Body of pancreas (tissue), 4 donors: Measurements from ENCODE around the gene ARL16.

Source experiments
- POLR2A ChIP-seq, 3 donors: fragments of 450-650 bp; IDR thresholded peaks; one replicate each; pipeline ENCODE4 v1.6.1; 2016; ENCODE audit warnings: antibody characterized with exemption in 3 of 3, mild to moderate bottlenecking in 2 of 3
- TF ChIP-seq, protein P1 (sequence below), 7 experiments: fragments of 450-650 bp in 4 of 7; fragments of 200-600 bp in 3 of 7; sonication (generic) in 3 of 7; IDR thresholded peaks; one replicate each; pipeline ENCODE4 v1.5.1; 2016 to 2019; ENCODE audit warnings: antibody characterized with exemption in 7 of 7

DNA sequence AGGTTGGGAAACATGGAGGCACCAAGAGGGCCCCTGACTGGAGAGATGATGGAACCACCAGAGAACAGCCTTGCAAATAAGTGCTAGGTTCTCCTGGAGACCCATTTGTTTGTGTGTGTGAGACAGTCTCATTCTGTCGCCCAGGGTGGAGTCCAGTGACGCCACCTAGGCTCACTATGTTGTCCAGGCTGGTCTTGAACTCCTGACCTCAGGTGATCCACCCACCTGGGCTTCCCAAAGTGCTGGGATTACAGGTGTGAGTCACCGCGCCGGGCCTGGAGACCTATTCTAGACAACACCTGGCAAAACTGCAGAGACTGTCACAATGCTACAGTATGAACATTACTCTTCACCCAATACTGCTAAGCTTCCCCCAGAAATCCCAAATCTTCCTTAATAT lies 48.2 kb downstream of the ARL16 start:
- no peak for TF ChIP-seq POLR2A (IDR thresholded peaks at IDR 0.05)
- TF ChIP-seq, protein P1, sequence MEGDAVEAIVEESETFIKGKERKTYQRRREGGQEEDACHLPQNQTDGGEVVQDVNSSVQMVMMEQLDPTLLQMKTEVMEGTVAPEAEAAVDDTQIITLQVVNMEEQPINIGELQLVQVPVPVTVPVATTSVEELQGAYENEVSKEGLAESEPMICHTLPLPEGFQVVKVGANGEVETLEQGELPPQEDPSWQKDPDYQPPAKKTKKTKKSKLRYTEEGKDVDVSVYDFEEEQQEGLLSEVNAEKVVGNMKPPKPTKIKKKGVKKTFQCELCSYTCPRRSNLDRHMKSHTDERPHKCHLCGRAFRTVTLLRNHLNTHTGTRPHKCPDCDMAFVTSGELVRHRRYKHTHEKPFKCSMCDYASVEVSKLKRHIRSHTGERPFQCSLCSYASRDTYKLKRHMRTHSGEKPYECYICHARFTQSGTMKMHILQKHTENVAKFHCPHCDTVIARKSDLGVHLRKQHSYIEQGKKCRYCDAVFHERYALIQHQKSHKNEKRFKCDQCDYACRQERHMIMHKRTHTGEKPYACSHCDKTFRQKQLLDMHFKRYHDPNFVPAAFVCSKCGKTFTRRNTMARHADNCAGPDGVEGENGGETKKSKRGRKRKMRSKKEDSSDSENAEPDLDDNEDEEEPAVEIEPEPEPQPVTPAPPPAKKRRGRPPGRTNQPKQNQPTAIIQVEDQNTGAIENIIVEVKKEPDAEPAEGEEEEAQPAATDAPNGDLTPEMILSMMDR (IDR thresholded peaks at IDR 0.05) = no peak
